Activated CD4-positive, alpha-beta T cell treated with anti-CD3 and anti-CD28 coated beads, Interleukin-10, Interleukin-2, amounts not matched to agents 100 ng/mL and 50 ng/mL, durations not matched to agents 16 hours and 8 hours (primary cell): Measurements from ENCODE around the gene CNTD1.

Source experiments
- DNase-seq: peaks from one replicate; pipeline ENCODE4 v3.0.0-alpha.2; 2020

Gene CNTD1

DNA sequence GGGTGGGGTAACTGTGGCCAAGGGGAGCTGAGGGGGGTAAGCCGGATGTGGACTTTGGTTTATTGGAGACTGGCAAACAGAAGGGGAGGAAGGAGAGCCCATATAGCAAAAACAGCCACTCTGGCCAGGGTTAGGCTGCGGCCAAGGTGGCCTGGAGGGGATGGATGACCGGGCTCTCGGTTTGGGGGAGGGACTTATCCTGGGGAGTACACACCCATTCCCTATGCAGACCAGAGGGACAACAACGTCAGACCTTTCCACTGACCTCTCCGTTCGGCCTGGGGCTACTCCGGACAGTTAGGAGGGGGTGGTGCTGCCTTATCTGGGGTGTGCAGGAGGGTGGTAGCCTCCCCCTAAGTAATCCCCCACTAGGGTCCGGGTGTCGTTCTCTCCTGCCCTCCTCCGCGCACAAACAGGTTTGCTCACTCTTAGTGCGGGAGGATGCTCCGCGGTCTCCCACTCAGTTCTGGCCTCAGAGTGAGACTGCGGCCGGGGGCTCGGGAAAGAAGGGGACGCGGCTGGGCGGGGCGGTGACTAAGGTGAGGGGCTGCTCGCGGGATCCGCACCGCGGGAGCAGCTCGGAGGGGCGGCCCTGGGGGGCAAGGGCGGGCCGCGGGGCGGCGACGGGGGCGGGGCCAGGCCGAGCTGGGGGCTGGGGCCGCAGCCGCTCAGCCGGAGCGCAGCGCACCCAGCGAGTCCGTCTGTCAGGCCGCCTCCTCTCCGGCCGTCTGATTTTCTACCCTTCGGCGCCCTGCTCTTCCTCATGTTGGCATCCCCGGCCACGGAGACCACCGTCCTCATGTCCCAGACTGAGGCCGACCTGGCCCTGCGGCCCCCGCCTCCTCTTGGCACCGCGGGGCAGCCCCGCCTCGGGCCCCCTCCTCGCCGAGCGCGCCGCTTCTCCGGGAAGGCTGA lies 18.5 kb upstream of the CNTD1 start, which contains the start of gene WNK4:
Gene WNK4, plus strand, starts transcription at position 675 of the 915 bp plus-strand sequence. Its CDS starts 89 bp downstream, at position 764.
- DNase-seq: no peak

DNA sequence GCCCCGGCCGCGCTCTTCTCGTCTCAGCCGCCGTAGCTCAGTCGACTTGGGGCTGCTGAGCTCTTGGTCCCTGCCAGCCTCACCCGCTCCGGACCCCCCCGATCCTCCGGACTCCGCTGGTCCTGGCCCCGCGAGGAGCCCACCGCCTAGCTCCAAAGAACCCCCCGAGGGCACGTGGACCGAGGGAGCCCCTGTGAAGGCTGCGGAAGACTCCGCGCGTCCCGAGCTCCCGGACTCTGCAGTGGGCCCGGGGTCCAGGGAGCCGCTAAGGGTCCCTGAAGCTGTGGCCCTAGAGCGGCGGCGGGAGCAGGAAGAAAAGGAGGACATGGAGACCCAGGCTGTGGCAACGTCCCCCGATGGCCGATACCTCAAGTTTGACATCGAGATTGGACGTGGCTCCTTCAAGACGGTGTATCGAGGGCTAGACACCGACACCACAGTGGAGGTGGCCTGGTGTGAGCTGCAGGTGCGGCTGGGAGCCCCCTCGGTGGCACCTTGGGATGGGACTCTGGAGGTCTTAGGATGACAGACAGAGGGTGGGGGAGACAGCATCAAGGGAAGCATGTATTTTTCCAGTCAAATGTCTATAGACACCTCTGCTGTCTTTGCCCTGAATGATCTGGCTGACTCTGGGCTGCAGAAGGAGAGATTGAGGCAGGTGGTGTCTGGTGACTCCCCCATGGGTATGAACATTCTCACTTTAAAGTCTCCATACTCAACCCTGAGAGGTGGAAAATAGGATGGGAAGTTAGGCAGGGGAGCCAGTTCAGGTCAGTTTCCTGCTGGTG lies 17.6 kb upstream of the CNTD1 start:
- no peak for DNase-seq

DNA sequence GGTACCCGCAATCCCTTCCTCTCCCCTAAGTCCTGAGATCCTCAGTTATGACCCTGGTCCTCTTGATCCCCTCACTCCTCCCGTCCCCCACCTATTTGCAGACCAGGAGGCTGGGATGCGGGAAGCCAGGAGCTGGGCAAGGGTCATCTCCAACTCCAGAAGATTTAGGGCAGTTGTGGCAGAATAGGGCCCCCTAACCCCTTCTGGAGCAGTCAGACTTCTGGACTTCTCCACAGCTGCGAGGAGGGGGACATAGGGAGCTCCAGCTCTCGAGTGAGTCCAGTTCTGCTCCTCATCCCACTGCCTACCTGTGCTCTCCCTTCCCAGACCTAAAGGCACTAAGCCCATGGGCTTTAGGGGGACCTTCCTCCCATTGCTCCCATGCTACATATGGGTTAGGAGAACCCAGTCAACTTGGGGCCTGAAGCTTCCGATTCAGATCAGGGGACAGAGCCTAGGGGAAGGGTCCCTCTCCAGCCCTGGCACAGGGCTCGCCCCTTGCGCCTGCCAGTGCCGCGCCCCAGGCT lies 17.0 kb upstream of the CNTD1 start:
- DNase-seq: no peak

DNA sequence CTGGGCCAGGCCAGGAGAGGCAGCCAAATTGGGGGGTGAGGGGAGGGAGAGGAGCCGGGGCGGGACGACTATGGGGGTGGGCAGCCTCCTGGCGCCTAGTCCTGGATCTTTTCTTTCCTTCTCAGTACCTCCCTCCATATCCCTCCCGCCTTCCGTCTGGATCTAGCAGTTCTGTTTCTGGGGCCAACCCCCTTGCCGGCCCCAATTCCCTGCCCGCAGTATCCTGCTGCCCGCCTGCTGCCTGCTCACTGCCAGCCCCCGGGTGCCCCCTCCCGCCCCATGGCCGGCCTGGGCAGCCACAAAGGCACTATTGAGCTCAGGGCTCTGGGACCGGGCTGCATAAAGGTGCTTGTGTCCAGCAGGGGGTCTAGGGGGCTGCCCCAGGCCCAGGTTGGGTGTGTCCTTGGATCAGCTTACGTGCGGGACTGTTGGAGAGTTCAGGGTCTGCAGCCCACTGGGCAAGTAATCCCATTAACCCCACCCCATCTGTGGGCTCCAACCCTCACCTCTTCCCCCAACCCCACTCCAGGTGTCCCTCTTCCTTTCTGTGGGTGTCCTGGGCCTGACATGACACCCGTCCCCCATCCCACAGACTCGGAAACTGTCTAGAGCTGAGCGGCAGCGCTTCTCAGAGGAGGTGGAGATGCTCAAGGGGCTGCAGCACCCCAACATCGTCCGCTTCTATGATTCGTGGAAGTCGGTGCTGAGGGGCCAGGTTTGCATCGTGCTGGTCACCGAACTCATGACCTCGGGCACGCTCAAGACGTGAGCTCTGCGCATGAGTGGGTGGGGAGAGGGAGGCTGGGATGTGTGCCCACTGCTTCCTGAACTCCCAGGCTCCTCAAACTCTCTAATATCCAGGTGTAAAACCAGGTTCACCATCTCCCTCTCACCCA lies 16.2 kb upstream of the CNTD1 start:
- DNase-seq: no peak

DNA sequence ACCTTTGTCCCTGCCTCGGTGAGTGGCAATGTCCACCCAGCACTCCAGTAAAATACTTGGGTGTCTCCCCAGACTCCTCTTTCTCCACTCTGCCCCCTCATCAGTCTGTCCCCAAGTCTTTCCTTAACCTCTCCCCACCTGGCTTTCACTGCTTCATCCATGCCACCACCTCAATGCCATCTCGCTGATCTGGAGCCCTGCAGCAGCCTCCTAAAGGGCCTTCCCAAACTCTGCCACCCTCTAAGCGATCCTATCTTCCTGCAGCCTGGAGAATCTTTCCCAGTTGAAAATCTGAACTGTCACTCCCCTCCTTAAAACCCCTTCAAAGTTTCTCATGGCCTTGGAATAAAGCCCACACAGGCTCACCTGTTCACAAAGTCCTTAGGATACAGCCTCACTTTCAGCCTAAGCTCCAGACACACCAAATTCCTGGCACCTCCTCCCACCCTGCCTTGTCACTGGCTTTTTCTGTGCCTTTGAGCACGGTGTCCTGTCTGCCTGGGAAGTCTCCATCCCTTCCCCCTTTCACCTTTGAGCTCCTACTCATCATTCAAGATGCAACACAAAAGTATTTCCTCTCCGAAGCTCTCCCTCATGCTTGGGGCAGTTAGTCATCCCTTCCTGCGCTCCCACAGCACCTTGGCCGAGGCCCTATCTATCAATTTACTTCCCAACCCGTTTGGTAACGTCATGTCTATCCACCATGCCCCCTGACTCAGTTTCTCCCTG lies 15.4 kb upstream of the CNTD1 start:
- DNase-seq: no peak

DNA sequence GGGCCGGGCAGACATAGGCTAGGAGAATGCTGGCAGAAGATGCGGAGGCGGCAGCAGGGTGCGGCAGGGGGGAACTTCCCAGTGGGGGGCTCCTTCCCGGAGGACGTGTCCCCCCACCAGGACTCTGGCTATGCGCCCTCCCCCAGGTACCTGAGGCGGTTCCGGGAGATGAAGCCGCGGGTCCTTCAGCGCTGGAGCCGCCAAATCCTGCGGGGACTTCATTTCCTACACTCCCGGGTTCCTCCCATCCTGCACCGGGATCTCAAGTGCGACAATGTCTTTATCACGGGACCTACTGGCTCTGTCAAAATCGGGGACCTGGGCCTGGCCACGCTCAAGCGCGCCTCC lies 14.9 kb upstream of the CNTD1 start:
- no peak for DNase-seq

DNA sequence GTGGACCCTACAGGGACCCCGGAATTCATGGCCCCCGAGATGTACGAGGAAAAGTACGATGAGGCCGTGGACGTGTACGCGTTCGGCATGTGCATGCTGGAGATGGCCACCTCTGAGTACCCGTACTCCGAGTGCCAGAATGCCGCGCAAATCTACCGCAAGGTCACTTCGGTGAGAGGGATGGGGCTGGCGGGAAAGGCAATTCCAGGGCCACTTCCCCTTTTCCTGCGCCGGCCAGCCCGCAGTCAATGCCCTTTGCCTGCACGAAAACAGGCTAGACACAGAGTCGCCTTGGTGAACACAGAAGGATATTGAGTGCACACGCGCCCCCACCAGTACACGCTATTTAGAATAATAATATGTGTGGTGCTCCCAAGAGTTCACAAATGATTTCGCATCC lies 14.3 kb upstream of the CNTD1 start:
- no peak for DNase-seq

DNA sequence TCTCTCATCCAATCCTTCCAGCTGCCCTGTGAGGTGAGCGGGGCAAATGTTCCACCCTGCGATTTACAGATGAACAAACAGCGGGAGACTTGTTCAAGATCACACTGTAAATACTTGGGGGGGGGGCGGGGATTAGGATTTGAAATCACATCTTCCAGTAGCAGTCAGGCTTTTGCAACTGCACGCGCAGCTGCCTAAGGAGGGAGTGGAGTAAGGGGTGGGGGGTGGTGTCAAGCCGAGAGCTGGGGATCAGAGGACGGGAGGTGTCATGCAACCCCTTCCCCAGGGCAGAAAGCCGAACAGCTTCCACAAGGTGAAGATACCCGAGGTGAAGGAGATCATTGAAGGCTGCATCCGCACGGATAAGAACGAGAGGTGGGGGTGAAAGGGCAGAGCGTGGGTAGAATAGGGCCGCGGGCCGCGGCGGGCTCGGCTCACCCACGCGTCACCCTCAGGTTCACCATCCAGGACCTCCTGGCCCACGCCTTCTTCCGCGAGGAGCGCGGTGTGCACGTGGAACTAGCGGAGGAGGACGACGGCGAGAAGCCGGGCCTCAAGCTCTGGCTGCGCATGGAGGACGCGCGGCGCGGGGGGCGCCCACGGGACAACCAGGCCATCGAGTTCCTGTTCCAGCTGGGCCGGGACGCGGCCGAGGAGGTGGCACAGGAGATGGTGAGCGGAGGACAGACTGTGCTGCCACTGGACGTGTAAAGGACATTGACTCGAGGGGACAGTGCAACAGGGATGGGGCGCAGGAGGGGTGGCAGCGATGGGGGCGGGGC lies 13.7 kb upstream of the CNTD1 start:
- no peak for DNase-seq

DNA sequence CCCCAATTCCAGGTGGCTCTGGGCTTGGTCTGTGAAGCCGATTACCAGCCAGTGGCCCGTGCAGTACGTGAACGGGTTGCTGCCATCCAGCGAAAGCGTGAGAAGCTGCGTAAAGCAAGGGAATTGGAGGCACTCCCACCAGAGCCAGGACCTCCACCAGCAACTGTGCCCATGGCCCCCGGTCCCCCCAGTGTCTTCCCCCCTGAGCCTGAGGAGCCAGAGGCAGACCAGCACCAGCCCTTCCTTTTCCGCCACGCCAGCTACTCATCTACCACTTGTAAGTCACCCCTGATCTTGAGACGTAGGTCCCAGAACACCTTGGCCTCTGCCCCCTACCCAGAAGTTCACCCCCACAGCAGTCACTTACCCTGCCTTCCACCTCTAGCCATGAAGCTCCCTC lies 11.4 kb upstream of the CNTD1 start:
- DNase-seq: no peak

DNA sequence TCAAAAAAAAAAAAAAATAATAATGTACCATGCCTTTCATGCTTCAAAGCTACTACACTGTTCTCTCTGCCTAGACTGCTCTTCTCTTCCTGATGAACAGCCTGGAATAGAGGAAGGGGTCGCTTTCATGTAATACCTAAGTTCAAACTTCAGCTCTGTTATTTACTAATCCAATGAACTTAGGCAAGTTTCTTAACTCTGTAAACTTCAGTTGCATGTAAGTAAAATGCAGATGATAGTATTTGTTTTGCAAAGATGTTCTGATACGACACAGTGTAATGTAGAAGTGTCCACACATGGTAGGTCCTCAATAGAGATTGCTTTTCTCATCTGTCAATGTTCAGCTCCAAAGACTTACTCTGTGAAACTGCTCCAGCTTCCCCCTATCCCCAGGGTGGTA lies 6.7 kb upstream of the CNTD1 start:
- DNase-seq: no peak

DNA sequence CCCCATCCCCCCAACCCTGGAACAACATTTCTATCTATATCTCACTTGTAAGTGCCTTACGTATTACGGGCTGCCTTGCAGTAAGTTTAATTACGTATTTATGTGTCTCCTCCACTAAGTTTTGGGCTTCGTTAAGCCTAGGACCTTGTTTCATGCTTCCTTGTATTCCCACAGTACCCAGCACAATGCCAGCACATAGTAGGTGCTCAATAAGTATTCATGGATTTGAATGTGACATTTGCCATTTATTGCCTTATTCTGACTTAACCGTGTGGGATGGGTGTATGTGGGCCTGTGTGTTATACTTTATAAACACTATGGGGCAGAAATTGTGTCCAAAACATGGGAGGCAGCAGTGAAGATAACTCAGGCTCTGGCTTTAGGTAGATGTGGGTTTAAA lies 6.1 kb upstream of the CNTD1 start:
- no peak for DNase-seq

DNA sequence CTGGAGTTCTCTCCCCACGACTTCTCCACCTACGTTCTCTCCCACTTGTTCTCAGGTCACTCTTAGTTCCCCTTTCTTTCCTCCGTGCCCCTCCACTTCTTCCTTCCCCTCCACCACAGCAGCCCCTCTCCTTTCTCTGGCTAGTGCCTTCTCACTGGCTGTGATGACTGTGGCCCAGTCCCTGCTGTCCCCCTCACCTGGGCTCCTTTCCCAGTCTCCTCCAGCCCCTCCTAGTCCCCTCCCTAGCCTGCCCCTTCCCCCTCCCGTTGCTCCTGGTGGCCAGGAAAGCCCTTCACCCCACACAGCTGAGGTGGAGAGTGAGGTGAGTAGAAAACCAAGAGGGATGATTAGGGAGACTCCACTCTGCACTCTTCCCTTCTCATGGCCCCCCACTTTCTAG lies 3.6 kb upstream of the CNTD1 start:
- DNase-seq: no peak

DNA sequence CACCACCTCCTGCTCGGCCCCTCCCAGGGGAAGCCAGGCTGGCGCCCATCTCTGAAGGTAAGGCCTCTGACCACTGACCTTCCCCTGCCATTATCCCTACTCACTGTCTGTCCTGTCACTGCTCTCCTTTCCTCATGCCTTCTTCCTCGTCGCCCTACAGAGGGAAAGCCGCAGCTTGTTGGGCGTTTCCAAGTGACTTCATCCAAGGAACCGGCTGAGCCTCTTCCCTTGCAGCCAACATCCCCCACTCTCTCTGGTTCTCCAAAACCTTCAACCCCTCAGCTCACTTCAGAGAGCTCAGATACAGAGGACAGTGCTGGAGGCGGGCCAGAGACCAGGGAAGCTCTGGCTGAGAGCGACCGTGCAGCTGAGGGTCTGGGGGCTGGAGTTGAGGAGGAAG lies 3.2 kb upstream of the CNTD1 start:
- DNase-seq: no peak

DNA sequence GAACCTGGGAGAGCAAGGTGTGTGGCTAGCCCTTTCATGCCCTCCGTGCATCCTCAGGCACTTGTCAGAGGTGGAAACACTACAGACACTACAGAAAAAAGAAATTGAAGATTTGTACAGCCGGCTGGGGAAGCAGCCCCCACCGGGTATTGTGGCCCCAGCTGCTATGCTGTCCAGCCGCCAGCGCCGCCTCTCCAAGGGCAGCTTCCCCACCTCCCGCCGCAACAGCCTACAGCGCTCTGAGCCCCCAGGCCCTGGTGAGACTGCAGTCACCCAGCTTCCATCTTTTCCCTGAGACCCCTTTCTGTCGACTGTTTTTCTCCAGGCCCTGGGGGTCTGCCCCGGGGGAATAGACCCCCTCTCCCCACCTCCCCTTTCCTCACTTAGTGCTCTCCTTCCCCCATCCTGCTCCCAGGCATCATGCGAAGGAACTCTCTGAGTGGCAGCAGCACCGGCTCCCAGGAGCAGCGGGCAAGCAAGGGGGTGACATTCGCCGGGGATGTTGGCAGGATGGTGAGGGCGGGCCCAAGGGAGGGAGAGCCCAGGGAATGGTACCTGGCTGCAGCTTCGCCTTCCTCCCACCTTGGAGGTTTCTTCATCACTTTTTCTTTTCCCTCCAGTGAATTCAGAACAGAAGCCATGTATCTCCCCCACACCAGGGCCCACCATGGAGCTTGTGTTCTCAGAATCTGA lies 2.4 kb upstream of the CNTD1 start:
- no peak for DNase-seq

DNA sequence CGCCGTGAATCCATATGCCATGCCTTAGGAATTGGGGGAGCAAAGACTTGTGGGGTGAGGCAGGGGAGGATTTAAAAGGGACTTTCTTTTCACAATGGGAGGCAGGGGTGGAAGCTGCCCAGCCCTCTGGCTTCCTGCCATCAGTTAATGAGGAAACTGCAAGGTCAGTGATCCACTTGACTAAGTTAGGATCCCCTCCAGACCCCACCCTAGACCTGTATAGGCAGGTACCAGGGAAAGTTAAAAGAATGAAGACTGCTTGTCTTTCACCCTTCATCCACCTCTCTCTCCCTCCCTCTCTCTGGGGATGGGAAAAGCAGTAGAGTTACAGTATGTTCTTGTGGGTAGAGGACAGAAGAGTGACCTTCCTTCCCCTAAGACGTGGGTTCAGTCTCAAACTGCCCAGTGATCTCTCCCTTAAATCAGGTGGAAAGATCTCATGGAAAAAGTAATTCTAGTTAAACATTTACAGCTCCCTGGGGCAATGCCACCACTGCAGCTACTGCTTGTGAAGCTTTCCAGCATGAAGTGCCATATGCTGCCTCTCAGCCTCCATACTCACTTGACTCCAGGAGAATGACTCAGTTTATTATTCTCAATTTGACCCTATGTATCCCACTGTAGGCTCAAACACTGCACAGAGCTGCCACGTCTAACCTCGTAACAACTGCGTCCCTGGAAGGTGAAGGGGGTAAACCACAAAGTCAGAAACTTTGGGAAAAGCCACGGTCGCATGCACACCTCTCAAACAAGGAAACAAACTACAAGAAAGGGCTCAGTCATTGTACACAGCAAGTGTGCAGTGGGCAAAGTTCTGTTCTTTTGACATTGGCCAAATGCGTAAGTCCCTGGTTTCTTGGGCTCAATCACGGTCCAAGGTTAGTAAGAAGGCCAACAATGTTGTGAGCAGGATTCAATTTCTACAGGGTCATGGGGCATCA lies 1.3 kb upstream of the CNTD1 start:
- no peak for DNase-seq

DNA sequence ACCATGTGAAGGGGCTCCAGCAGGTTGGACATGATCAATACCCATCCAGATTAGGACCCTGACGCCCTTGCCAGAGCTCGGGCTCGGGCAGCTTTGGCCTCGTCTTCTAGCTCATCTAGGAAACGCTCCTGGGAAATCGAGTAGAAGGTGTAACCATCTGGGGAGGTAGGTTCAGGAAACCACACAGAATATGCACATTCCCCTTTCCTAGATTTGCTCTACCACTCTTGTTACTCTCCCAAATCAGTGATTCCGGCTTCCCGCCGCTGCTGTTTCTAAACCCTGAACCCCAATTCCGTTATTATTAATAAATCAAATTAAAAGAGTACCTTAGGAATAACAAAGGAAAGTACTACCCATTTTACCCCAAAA lies 664 bp upstream of the CNTD1 start:
- no peak for DNase-seq

DNA sequence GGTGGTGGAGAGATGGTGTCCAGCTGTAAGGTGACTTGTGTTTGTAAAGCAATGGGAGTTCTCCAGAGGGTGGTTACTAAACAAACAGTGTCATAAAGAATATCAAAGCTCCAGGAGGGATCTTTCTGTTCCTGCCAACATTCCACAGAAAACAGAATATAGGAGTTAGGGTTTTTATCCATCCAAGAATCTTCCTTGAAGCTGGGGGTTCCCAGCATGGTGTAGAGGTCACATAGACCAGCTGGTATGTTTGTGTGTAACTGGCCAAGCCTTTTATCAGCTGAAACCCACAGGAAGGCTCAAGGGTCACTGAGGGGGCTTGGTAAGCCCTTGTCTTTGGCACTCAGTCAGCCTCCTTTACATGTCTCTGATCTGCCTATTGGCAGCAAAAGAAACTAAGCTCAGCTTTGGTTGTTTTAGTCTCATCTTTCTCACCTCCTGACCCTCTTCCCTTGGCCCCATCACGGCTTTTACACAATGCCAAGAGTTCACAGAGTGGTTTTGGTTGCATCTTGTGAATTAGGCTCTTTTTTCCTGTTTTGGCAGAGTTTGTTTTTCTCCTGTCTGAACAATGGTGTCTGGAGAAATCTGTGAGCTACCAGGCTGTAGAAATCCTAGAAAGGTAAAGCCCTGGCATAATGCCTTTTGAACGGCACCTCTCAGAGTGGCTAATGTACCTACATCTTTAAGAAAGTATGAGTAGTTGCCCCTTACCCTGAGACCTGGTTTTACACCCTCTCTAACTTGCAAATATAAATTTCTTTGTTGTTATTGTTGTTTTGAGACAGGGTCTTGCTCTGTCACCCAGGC lies 4.6 kb downstream of the CNTD1 start:
- DNase-seq: no peak

DNA sequence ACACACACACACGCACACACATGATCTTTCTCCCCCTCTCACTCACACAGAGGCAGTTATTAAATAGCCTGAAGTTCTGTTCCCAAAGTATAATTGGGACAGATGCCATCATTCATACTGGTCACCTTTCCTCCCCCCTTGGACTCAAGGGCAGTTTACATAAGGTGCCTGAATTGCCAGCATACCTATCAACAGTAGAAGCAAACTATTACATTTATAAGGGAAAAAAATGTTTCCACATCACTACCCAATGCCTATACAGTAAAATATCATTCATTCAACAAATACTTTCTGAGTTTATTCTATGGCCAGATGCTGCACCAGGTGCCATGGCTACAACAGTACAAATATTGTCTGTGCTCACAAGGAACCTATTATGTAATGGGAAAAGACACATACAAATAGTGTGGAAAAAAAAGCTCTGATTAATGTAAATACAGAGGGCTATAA lies 6.3 kb downstream of the CNTD1 start:
- no peak for DNase-seq

DNA sequence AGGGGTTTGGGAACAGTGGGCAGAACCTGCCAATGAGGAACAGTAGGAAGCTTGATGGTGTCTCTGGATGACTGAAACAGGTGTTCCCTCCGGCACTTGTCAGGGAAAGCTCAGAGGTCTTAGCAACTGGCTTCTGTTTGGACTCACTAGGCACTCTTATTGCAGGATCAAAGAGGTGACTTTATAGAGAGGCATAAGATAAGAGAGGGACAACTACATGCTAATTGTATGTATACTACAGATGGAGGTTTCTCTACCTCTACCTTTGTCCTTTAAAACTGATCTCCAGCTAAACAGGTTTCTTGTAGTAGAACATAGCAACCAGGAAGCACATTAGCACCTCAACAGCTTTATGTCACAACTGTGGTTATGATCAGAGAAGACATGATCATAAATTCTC lies 7.6 kb downstream of the CNTD1 start:
- no peak for DNase-seq
